Sigmoid colon (tissue), 4 donors: ENCODE data around the gene ROM1.

Experiments
- POLR2A ChIP-seq, 2 donors: fragments of 450-650 bp; IDR thresholded peaks; one replicate each; pipeline ENCODE4 v1.6.1; 2016; ENCODE audit warnings: antibody characterized with exemption in 2 of 2, mild to moderate bottlenecking in 2 of 2, moderate library complexity in 2 of 2
- POLR2AphosphoS5 ChIP-seq, 4 donors: sonication (generic); formaldehyde crosslinking; IDR thresholded peaks; one replicate each; pipeline ENCODE4 v1.6.1; 2017; ENCODE audit warnings: antibody characterized with exemption in 4 of 4
- TF ChIP-seq, protein P1 (sequence below), 4 experiments: fragments of 450-650 bp in 3 of 4; fragments of 200-600 bp in 1 of 4; IDR thresholded peaks; one replicate each; pipeline ENCODE4 v1.5.1; 2016 to 2019; ENCODE audit warnings: antibody characterized with exemption in 4 of 4, mild to moderate bottlenecking in 3 of 4, moderate library complexity in 2 of 4

DNA sequence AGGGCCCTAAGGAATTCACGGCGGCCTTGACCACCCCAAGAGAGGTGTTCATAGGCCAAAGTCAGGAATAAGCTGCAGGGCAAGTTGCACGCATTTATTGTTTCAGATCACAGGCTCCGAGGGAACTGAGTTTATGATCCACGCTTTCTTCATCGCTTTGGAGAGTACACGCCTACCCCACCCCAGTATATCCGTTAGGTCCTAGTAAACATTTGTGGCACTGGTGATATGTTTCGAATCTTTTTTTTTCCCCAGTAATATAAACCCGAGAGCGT, 32.6 kb downstream of the ROM1 start:
- TF ChIP-seq POLR2A (IDR thresholded peaks at IDR 0.05), result no peak
- TF ChIP-seq, protein P1, sequence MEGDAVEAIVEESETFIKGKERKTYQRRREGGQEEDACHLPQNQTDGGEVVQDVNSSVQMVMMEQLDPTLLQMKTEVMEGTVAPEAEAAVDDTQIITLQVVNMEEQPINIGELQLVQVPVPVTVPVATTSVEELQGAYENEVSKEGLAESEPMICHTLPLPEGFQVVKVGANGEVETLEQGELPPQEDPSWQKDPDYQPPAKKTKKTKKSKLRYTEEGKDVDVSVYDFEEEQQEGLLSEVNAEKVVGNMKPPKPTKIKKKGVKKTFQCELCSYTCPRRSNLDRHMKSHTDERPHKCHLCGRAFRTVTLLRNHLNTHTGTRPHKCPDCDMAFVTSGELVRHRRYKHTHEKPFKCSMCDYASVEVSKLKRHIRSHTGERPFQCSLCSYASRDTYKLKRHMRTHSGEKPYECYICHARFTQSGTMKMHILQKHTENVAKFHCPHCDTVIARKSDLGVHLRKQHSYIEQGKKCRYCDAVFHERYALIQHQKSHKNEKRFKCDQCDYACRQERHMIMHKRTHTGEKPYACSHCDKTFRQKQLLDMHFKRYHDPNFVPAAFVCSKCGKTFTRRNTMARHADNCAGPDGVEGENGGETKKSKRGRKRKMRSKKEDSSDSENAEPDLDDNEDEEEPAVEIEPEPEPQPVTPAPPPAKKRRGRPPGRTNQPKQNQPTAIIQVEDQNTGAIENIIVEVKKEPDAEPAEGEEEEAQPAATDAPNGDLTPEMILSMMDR (IDR thresholded peaks at IDR 0.05), result no peak
- no peak for TF ChIP-seq POLR2AphosphoS5 (IDR thresholded peaks at IDR 0.05)
